GM19452 (cell line): ENCODE measurements around the gene DBNDD1.
A peak's percentile ranks its signal among the peaks of the same experiment; 100 is the strongest.

Experiments used
- ATAC-seq: cut with Tn5 transposase; IDR thresholded peaks from one replicate; pipeline ENCODE4 v1.9.1; 2021; ENCODE audit not compliant: unreplicated experiment

The DBNDD1 gene

DNA sequence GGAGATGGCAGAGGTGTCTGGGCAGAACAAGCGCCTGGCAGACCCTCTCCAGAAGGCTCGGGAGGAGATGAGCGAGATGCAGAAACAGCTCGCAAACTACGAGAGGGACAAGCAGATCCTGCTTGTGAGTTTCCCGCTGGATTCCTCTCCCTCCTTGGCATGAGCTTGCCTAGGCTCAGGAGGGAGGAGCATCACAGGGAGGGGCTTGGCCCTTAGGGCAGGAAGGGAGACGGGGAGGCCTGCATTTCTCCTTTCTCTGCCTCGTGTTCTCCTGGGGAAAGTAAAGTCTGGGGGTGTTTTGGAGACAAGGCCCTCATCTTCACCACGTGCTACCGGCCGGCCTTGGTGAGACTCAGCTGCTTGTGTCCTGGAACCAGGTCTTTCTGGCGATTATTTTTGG is 18.0 kb upstream of the DBNDD1 start:
- no peak for ATAC-seq

DNA sequence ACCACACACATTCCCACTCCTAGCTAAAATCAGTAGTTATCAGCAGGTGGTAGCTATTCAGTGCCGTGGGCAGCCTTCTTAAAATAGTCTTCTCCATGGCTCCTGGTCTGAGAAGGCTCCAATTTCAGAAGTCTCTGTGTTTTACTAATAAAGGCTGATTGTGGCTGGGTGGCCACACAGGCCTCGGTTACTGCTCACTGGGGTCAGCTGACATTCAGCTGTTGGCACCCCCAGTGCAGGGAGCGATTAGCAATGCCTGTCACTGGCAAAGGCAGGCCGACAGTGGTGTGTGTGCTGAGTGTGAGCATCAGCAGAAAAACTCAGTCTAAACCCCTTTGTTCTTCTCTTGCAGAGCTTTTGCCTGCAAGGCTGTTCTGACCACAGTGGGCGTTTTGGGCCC is 16.6 kb upstream of the DBNDD1 start:
- ATAC-seq: no peak

DNA sequence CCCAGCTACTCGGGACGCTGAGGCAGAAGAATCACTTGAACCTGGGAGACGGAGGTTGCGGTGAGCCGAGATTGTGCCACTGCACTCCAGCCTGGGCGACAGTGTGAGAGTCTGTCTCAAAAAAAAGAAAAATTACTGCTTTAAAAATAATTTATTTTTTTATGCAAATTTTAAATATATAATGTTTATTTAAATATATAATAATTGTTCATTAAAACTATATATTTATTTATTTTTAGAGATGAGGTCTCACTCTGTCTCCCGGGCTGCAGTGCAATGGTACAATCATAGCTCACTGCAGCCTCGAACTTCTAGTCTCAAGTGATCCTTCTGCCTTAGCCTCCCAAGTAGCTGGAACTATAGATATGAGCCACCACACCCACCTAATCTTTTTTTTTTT is 15.2 kb upstream of the DBNDD1 start:
- no peak for ATAC-seq

- no peak for ATAC-seq
These were observed 14.1 kb upstream of the DBNDD1 start for GRCh38 chr16:90033387-90033786.

- no peak for ATAC-seq
These were observed 13.5 kb upstream of the DBNDD1 start for GRCh38 chr16:90032674-90033331.

DNA sequence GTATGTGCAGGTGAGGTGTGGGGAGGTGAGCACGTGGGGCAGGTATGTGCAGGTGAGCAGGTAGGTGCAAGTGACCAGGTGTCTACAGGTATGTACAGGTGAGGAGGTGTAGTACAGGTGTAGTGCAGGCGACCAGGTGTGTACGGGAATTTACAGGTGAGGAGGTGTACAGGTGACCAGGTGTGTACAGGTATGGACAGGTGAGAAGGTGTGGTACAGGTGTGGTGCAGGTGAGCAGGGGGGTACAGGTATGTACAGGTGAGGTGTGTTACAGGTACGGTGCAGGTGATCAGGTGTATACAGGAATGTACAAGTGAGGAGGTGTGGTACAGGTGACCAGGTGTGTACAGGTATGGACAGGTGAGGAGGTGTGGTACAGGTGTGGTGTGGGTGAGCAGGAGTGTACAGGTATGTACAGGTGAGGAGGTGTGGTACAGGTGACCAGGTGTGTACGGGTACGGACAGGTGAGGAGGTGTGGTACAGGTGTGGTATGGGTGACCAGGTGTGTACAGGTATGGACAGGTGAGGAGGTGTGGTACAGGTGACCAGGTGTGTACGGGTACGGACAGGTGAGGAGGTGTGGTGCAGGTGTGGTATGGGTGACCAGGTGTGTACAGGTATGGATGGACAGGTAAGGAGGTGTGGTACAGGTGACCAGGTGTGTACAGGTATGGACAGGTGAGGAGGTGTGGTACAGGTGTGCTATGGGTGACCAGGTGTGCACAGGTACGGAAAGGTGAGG is 12.8 kb upstream of the DBNDD1 start:
- no peak for ATAC-seq

GRCh38 chr16:90031186-90031930 is 12.1 kb upstream of the DBNDD1 start:
- no peak for ATAC-seq

DNA sequence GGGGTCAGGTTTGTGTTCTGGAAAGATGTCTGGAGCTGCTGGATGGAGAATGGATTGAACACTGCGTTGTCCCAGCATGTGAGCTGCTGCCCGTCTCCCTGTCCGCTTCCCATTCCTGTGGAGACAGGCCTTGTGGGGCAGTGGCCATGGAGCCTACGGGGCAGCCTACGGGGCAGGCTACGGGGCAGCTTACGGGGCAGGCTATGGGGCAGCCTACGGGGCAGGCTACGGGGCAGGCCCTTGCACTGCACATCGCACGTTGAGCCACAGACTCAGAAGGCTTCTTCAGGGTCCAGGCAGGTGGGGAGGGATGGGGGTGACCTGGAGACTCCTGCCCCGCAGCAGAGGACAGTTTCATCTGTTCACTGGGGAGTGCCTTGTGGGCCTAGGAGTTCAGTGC is 9.7 kb upstream of the DBNDD1 start:
- no peak for ATAC-seq

DNA sequence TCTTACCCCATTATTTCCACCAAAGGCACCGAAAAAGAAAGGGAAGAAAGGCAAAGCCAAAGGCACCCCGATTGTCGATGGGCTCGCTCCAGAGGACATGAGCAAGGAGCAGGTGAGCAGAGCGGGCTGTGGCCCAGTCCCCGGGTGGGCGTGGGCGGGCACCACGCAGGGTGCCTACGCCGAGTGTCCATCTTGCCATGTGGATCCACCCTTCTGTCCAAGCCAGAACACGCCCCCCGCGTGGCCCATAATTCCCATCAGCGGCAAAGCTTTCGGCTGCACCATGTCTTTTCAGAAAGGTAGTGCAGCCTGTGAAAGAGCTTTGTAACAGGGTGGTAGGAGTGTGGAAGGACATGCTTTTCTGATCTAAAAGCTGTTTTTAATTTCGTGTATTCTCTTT is 8.4 kb upstream of the DBNDD1 start:
- no peak for ATAC-seq

DNA sequence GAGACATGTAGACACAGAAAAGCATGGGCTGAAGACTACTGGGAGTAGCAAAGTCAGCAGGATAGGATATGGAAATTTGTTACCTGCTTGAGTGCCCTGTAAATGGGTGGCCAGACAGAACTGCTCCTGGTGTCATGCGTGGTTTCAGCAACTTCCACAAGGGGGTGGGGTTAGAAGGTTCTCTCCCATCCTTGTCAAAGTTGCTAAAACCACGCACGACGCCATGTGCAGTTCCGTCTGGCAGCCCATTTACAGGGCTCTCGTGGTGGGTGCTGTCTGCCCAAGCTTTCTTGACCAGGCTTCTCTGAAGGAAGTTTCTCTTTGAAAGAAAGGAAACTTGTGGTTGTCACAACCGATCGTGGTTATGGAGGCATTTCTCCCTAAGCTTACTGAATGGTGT is 6.9 kb upstream of the DBNDD1 start:
- no peak for ATAC-seq

GRCh38 chr16:90023078-90023447 is 3.8 kb upstream of the DBNDD1 start:
- ATAC-seq: no peak

GRCh38 chr16:90022209-90023077 is 3.2 kb upstream of the DBNDD1 start:
- peak; percentile 72 for ATAC-seq

DNA sequence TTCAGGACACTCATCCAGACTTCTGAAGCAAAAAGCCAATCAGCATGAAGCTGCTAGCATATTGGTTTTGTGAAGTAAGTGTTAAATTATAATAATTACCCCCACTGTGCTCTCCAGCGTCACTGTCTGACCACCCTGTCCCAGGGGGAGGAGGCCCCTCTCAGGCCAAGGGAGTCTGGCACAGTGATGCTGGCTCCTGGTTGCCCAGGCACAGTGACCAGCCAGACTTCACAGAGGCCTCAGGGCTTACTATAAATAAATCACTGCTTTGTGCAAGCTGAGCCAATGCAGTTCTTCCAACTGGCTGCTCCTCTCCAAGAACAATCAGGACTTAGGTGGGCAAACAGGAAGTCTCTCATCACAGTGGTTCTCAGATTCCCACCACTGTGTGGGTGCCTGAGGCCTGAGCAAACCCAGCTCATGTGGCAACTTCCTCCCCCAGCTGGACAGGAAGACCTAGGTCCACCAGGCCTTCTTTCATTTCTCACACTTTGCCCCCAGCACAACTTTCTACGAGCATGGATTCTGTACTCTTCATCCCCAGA is 1.7 kb upstream of the DBNDD1 start:
- no peak for ATAC-seq

DNA sequence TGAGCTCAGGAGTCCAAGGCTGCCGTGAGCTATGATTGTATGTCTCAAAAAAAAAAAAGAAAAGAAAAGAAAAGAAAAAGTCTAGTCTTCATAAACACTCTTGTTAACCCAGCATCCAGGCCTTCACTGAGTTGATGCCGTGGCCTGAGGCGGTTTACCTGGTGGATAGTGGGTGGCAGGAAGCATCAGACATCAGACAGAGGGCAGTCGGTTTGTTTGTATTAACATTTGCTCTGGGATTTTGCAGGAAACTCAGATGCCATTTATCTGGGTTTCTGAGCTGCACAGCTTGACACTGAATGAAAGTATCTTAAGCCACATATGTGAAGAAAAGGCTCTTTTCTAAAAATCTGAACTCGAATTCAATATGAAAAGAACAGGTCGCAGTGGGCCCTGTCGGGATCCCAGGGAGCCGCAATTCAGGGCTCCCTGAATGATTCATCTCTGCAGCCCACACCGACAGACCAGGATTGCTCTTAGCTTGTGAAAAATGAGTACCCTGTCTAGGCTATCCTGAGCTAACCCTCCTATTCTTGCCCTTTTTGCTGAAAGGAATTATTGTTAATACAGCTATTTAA is 1.1 kb upstream of the DBNDD1 start:
- no peak for ATAC-seq

- ATAC-seq: no peak
These were observed 445 bp upstream of the DBNDD1 start for GRCh38 chr16:90019543-90020259.

- ATAC-seq: no peak
These were observed 982 bp downstream of the DBNDD1 start for GRCh38 chr16:90018297-90018651.

DNA sequence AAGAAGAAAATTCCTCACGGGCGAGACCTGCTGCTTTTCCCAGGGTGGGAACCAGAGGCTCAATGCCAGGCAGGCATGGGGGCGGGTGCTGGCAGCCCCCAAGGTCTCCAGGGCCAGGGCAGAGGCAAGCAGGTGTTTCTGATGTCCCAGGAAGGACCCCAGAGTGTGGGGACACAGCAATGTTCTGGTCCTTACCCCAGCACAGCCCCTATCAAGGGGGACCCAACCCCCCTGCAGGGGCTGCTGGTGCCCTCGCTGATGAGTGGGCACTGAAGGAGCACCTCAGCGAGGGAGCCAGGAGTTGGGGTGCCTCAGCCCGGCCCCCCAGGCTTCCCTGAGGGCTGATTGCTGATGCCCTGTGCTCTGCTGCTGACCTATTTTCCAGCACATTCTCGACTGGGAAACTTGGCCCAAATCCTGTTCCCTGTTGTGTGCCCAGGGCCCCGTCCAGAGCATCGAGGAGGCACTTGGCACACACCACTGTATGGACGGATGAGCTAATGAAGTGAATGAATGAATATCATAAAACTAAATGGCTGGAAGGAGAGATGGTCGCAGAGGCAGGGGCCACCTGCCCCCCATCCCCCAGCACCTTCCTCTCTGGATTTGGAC is 2.8 kb downstream of the DBNDD1 start:
- ATAC-seq: no peak

DNA sequence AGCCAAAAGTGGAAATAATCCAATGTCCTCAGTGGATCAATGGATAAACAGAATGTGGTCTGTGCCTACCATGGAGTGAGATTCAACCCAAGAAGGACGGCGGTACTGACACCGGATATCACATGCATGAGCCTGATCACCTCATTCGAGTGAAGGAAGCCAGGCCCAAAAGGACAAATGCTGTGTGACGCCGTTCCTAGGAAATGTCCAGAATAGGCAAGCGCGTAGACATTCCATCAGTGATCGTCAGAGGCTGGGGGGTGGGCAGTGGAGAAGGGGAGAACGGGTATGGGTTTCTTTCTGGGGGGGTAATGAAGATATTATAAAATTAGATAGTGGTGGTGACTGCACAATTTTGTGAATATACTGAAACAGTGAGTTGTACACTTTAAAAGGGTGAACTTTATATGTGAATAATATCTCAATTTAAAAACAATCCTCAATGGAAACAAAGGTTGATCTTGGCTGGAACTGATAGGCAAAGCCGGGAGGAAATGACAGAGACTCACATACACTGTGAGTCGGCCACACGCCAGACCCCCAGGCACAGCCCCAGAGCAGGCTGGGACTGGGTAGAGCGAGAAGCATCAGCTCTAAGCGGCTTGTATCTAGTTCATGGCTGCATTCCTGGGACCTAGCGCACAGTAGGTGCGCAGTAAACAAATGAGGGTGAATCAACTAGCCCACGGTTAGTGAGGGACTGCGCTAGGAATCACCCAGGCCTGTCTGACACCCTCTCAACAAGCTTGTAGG is 3.5 kb downstream of the DBNDD1 start:
- no peak for ATAC-seq
